Progenitor cell of endocrine pancreas (in vitro differentiated cells): Measurements from ENCODE around the gene TIRAP. TPM values are rescaled to one million over a fixed set of nuclear protein-coding genes. Genes with fewer than 3 reads are reported as not detected.

Experiments used
- DNase-seq: peaks from one replicate; pipeline ENCODE4 v3.0.0; 2021; ENCODE audit warnings: low spot score; ENCODE audit not compliant: unreplicated experiment
- H3K27ac Mint-ChIP-seq: 2 replicates; pipeline ENCODE4 v1.8.0; 2021; ENCODE audit warnings: mild to moderate bottlenecking, moderate library complexity, mixed read lengths
- H3K27me3 Mint-ChIP-seq: 2 replicates; pipeline ENCODE4 v1.8.0; 2021; ENCODE audit warnings: mixed read lengths
- H3K36me3 Mint-ChIP-seq: 2 replicates; pipeline ENCODE4 v1.8.0; 2022; ENCODE audit warnings: mixed read lengths; ENCODE audit not compliant: insufficient read depth
- H3K4me1 Mint-ChIP-seq: 2 replicates; pipeline ENCODE4 v1.8.0; 2021; ENCODE audit warnings: low read depth, mixed read lengths
- H3K4me3 Mint-ChIP-seq: 2 replicates; pipeline ENCODE4 v1.8.0; 2021; ENCODE audit warnings: low read depth, mild to moderate bottlenecking, moderate library complexity, mixed read lengths
- H3K9me3 Mint-ChIP-seq: 2 replicates; pipeline ENCODE4 v1.8.0; 2021; ENCODE audit warnings: low read depth, mixed read lengths
- total RNA-seq: library from RNA; stranded (reverse); gene quantifications from 2 replicates; pipeline ENCODE4 v1.2.1, GENCODE V29; 2021
- TF ChIP-seq, protein P1 (sequence below): fragments of 200-600 bp; sonication (generic); IDR thresholded peaks from one replicate; pipeline ENCODE4 v1.5.0; 2021; ENCODE audit warnings: antibody characterized with exemption, mild to moderate bottlenecking; ENCODE audit not compliant: unreplicated experiment

Gene TIRAP
- total RNA-seq, 1 donor from 2014 or later = 12.8 TPM

DNA sequence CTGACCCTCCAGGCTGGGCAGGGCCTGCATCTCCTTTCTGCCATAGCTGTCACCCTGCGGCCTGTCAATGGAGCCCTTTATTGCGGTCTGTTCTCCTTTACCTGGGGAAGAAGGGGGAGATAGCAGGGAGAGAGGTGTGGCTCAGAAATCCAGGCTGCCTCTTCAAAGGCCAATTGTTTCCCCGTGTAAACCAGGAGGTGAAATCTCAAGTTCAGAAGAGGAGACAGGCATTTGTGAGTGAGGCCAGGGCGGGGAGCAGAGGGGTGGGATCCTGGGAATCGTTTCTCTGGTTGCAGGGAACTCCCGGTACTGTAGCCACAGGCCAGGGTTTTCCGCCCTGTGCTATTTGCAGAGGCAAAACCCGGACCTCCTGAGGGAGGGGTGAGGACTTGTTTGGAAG, 30.1 kb downstream of the TIRAP start:
- Mint-ChIP-seq H3K4me3 (no peak overlapping the region), H3K27ac (peak overlapping the region; percentile 85), H3K9me3 (no peaks in the 10 kb centered on the region), H3K4me1 (peaks cover 3% of the 10 kb centered on the region), H3K36me3 (peaks cover 7% of the 10 kb centered on the region), H3K27me3 (no peaks in the 10 kb centered on the region)
- DNase-seq = no peak
- TF ChIP-seq, protein P1, sequence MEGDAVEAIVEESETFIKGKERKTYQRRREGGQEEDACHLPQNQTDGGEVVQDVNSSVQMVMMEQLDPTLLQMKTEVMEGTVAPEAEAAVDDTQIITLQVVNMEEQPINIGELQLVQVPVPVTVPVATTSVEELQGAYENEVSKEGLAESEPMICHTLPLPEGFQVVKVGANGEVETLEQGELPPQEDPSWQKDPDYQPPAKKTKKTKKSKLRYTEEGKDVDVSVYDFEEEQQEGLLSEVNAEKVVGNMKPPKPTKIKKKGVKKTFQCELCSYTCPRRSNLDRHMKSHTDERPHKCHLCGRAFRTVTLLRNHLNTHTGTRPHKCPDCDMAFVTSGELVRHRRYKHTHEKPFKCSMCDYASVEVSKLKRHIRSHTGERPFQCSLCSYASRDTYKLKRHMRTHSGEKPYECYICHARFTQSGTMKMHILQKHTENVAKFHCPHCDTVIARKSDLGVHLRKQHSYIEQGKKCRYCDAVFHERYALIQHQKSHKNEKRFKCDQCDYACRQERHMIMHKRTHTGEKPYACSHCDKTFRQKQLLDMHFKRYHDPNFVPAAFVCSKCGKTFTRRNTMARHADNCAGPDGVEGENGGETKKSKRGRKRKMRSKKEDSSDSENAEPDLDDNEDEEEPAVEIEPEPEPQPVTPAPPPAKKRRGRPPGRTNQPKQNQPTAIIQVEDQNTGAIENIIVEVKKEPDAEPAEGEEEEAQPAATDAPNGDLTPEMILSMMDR = no peak

DNA sequence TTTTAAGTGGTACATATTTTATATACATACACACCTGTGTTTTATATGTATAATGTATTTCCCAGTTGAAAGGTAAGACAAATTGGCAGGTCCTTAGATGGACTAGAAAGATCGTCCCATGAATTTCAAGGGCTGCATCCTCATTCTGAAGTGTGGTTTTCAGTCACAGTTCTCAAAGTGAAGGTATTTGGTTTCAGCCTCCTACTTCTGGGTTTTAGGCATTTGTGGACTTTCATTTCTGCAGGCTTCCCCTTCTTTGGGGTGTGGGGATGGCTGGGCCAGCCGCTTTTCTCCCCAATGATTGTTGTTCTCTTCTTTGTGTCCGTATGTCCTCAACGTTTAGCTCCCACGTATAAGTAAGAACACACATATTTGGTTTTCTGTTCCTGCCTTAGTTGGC, 30.9 kb downstream of the TIRAP start:
- Mint-ChIP-seq H3K9me3 (no peaks in the 10 kb centered on the region), H3K4me1 (peaks cover 3% of the 10 kb centered on the region), H3K27ac (no peak overlapping the region), H3K4me3 (no peak overlapping the region), H3K27me3 (no peaks in the 10 kb centered on the region), H3K36me3 (peaks cover 7% of the 10 kb centered on the region)
- DNase-seq = no peak
- TF ChIP-seq, protein P1 = no peak

GRCh38 chr11:126317432-126317755, 34.5 kb downstream of the TIRAP start:
- Mint-ChIP-seq H3K9me3 (no peaks in the 10 kb centered on the region), H3K4me3 (no peak overlapping the region), H3K36me3 (peaks cover 7% of the 10 kb centered on the region), H3K27me3 (no peaks in the 10 kb centered on the region), H3K4me1 (peaks cover 3% of the 10 kb centered on the region), H3K27ac (no peak overlapping the region)
- DNase-seq = no peak
- TF ChIP-seq, protein P1 = no peak

DNA sequence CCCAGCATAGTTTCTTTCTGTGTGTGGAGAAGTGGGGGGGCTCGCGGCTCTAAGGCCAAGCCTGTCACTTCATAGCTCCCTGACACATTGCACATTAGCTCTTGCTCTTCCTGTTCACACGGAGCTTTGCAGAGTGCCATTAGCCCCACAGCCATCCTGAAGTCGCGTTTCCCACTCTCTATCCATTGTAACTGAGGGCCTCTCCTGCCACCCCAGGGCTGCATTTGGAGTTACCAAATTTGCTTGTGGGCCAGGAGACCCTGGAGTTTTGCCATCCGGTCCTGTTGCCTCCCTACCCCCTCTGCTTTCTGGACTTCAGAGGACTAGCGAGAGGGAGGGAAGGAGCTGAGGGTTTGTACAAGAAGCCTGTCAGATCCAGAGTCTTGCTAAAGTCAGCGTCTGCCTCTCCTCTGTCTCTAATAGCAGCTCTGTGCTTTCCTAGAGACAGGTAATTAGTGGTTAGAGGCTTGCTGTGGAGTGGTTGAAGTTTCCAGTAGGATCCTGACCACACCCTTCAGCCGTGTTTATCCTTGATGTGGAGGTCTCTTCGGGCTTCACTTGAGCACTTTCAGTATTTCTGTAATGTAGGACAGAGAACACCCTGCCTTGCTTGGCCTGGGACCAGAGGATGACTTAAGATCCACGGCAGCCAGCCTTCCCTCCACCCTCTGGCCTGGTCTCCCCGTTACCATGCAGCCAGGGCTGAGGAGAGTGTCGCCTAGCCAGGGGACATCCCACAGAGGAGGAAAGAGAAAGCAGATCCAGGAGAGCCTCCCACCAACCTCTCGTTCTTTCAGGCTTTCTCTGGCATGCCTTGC, 35.1 kb downstream of the TIRAP start:
- peaks cover under 1% of the 10 kb centered on the region for H3K4me1 Mint-ChIP-seq
- TF ChIP-seq, protein P1 = no peak
- no peaks in the 10 kb centered on the region for H3K27me3 Mint-ChIP-seq
- H3K36me3 Mint-ChIP-seq = peaks cover 7% of the 10 kb centered on the region
- no peak for DNase-seq
- no peak overlapping the region for H3K27ac Mint-ChIP-seq
- H3K9me3 Mint-ChIP-seq = no peaks in the 10 kb centered on the region
- no peak overlapping the region for H3K4me3 Mint-ChIP-seq

GRCh38 chr11:126318574-126319373, 35.9 kb downstream of the TIRAP start:
- Mint-ChIP-seq H3K4me1 (no peaks in the 10 kb centered on the region), H3K27ac (no peak overlapping the region), H3K36me3 (peaks cover 7% of the 10 kb centered on the region), H3K27me3 (no peaks in the 10 kb centered on the region), H3K9me3 (no peaks in the 10 kb centered on the region), H3K4me3 (no peak overlapping the region)
- TF ChIP-seq, protein P1 = no peak
- DNase-seq = no peak
